Osteocyte (in vitro differentiated cells): ENCODE data around the gene DAPK2. TPM values are rescaled to one million over a fixed set of nuclear protein-coding genes. Genes with fewer than 3 reads are reported as not detected.

Experiments used
- DNase-seq: peaks from one replicate; pipeline ENCODE4 v3.0.0; 2021; ENCODE audit warnings: mixed read lengths; ENCODE audit not compliant: unreplicated experiment; ENCODE audit errors: extremely low spot score
- H3K27ac Mint-ChIP-seq: one replicate; pipeline ENCODE4 v1.8.0; 2021; ENCODE audit warnings: mild to moderate bottlenecking, mixed read lengths; ENCODE audit not compliant: unreplicated experiment
- H3K27me3 Mint-ChIP-seq: one replicate; pipeline ENCODE4 v1.8.0; 2021; ENCODE audit warnings: mixed read lengths; ENCODE audit not compliant: unreplicated experiment
- H3K36me3 Mint-ChIP-seq: one replicate; pipeline ENCODE4 v1.8.0; 2021; ENCODE audit warnings: mixed read lengths; ENCODE audit not compliant: unreplicated experiment
- H3K4me1 Mint-ChIP-seq: one replicate; pipeline ENCODE4 v1.8.0; 2021; ENCODE audit warnings: mixed read lengths; ENCODE audit not compliant: unreplicated experiment
- H3K4me3 Mint-ChIP-seq: one replicate; pipeline ENCODE4 v1.8.0; 2021; ENCODE audit warnings: mild to moderate bottlenecking, moderate library complexity, mixed read lengths; ENCODE audit not compliant: unreplicated experiment
- H3K9me3 Mint-ChIP-seq: one replicate; pipeline ENCODE4 v1.8.0; 2021; ENCODE audit warnings: mixed read lengths; ENCODE audit not compliant: unreplicated experiment
- CTCF ChIP-seq: fragments of 200-600 bp; sonication (generic); IDR thresholded peaks from 2 replicates; pipeline ENCODE4 v1.5.0; 2021; ENCODE audit warnings: antibody characterized with exemption, mild to moderate bottlenecking, moderate library complexity
- total RNA-seq: library from RNA; stranded (reverse); gene quantifications from 2 replicates; pipeline ENCODE4 v1.2.1, GENCODE V29; 2021

Gene DAPK2
- total RNA-seq, 1 donor from 2014 or later = 17.6 TPM

- no peak overlapping the region for H3K27ac Mint-ChIP-seq
- no peak for DNase-seq
- no peak overlapping the region for H3K4me3 Mint-ChIP-seq
- peaks cover 4% of the 10 kb centered on the region for H3K4me1 Mint-ChIP-seq
- H3K9me3 Mint-ChIP-seq = no peaks in the 10 kb centered on the region
- no peaks in the 10 kb centered on the region for H3K27me3 Mint-ChIP-seq
- H3K36me3 Mint-ChIP-seq = no peaks in the 10 kb centered on the region
- TF ChIP-seq CTCF = no peak
Measured at GRCh38 chr15:63888823-63889222, 157.5 kb downstream of the DAPK2 start.

- Mint-ChIP-seq H3K4me1 (peaks cover 4% of the 10 kb centered on the region), H3K27me3 (no peaks in the 10 kb centered on the region), H3K4me3 (no peak overlapping the region), H3K9me3 (no peaks in the 10 kb centered on the region), H3K27ac (no peak overlapping the region), H3K36me3 (no peaks in the 10 kb centered on the region)
- no peak for TF ChIP-seq CTCF
- no peak for DNase-seq
Measured at GRCh38 chr15:63888146-63888545, 158.1 kb downstream of the DAPK2 start.

- Mint-ChIP-seq H3K4me3 (no peak overlapping the region), H3K9me3 (no peaks in the 10 kb centered on the region), H3K4me1 (peaks cover under 1% of the 10 kb centered on the region), H3K36me3 (no peaks in the 10 kb centered on the region), H3K27me3 (no peaks in the 10 kb centered on the region), H3K27ac (no peak overlapping the region)
- no peak for DNase-seq
- no peak for TF ChIP-seq CTCF
Measured at GRCh38 chr15:63887630-63888029, 158.7 kb downstream of the DAPK2 start.

- H3K9me3 Mint-ChIP-seq = no peaks in the 10 kb centered on the region
- no peak overlapping the region for H3K27ac Mint-ChIP-seq
- no peaks in the 10 kb centered on the region for H3K4me1 Mint-ChIP-seq
- H3K27me3 Mint-ChIP-seq = no peaks in the 10 kb centered on the region
- TF ChIP-seq CTCF = no peak
- H3K36me3 Mint-ChIP-seq = no peaks in the 10 kb centered on the region
- H3K4me3 Mint-ChIP-seq = no peak overlapping the region
- no peak for DNase-seq
Measured at GRCh38 chr15:63884953-63885352, 161.3 kb downstream of the DAPK2 start.

GRCh38 chr15:63881431-63881830 lies 164.9 kb downstream of the DAPK2 start:
- H3K4me1 Mint-ChIP-seq = no peaks in the 10 kb centered on the region
- H3K36me3 Mint-ChIP-seq = no peaks in the 10 kb centered on the region
- H3K27ac Mint-ChIP-seq = no peak overlapping the region
- no peaks in the 10 kb centered on the region for H3K27me3 Mint-ChIP-seq
- no peak for TF ChIP-seq CTCF
- no peak for DNase-seq
- no peak overlapping the region for H3K4me3 Mint-ChIP-seq
- no peaks in the 10 kb centered on the region for H3K9me3 Mint-ChIP-seq
